ENCODE data around the gene ALK. TPM values are rescaled to one million over a fixed set of nuclear protein-coding genes. Genes with fewer than 3 reads are reported as not detected.

Gene ALK
- total RNA-seq, 2 experiments from 2014 or later, result not detected

DNA sequence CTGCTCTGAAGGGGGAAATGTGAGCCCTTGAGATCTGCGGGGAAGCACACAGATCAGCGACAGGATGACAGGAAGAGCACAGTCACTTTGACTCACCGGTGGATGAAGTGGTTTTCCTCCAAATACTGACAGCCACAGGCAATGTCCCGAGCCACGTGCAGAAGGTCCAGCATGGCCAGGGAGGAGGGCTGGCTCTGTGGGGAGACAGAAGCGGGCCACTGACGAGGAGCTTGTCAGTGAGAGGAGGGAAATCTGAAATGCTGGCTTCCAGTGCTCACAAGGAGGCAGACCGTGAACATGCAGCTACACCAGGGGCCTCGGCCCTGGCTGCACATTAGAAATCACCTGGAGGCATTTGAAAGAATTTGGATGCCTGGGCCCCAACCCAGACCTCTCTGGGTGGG lies 707.5 kb downstream of the ALK start:
- no peak overlapping the region for H3K27ac Mint-ChIP-seq
- no peak for DNase-seq
- ATAC-seq, result no peak
- no peaks in the 10 kb centered on the region for H3K4me1 Mint-ChIP-seq (ENCODE audit: low read depth)
- intact Hi-C loops (cut with micrococcal nuclease), result no loop called here
- CTCF ChIA-PET, result no interaction called here
- H3K36me3 Mint-ChIP-seq (ENCODE audit: low read depth), result no peaks in the 10 kb centered on the region
- H3K9me3 Mint-ChIP-seq, result no peaks in the 10 kb centered on the region
- POLR2A ChIA-PET, result no interaction called here
- TF ChIP-seq, protein P1, sequence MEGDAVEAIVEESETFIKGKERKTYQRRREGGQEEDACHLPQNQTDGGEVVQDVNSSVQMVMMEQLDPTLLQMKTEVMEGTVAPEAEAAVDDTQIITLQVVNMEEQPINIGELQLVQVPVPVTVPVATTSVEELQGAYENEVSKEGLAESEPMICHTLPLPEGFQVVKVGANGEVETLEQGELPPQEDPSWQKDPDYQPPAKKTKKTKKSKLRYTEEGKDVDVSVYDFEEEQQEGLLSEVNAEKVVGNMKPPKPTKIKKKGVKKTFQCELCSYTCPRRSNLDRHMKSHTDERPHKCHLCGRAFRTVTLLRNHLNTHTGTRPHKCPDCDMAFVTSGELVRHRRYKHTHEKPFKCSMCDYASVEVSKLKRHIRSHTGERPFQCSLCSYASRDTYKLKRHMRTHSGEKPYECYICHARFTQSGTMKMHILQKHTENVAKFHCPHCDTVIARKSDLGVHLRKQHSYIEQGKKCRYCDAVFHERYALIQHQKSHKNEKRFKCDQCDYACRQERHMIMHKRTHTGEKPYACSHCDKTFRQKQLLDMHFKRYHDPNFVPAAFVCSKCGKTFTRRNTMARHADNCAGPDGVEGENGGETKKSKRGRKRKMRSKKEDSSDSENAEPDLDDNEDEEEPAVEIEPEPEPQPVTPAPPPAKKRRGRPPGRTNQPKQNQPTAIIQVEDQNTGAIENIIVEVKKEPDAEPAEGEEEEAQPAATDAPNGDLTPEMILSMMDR (IDR thresholded peaks at IDR 0.05), result no peak
- H3K27me3 Mint-ChIP-seq, result no peaks in the 10 kb centered on the region
- H3K4me3 Mint-ChIP-seq, result no peak overlapping the region

DNA sequence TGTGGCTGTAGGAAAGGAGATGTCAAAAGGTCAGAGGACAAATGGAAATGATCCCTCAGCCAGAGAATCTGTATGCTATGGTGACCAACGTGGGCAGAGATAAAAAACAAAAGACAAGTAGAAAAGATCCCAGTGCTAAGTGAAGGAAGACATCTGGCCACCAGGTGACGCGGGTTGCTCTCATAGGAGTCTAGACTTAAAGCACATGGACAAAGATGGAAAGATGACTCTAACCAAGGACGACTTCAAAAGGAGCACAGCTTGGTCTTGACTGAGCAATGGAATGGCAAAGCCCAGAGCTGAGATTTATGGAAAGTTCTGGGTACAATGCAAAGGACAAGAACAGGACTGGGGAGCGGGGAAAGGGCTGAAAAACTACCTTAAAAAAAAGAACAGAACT lies 709.4 kb downstream of the ALK start:
- Mint-ChIP-seq H3K9me3 (no peaks in the 10 kb centered on the region), H3K4me1 (ENCODE audit: low read depth) (no peaks in the 10 kb centered on the region), H3K27ac (no peak overlapping the region), H3K36me3 (ENCODE audit: low read depth) (no peaks in the 10 kb centered on the region), H3K27me3 (no peaks in the 10 kb centered on the region), H3K4me3 (no peak overlapping the region)
- TF ChIP-seq, protein P1 (IDR thresholded peaks at IDR 0.05), result no peak
- ChIA-PET POLR2A (no interaction called here), CTCF (interaction anchor here (0.6 to 1.2 kb wide), 2 partner anchors 27 to 164 kb away, joined by 3 read pairs; no protein-coding TSS in a partner anchor)
- intact Hi-C loops (cut with micrococcal nuclease), result no loop called here
- DNase-seq, result no peak
- ATAC-seq, result no peak

DNA sequence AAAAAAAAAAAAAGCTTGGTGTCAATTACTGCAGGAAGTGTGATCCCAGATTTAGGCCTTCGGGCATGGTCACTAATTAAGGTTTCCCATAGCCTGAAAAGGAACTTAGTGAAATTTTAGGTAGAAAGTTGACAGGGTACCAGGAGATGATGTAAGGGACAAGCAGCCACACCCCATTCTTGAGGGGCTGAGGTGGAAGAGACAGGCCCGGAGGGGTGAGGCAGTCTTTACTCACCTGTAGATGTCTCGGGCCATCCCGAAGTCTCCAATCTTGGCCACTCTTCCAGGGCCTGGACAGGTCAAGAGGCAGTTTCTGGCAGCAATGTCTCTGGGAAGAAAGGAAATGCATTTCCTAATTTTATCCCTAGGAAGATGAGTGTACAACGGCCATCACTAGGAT lies 711.8 kb downstream of the ALK start:
- Mint-ChIP-seq H3K4me1 (ENCODE audit: low read depth) (no peaks in the 10 kb centered on the region), H3K4me3 (no peak overlapping the region), H3K27ac (no peak overlapping the region), H3K9me3 (no peaks in the 10 kb centered on the region), H3K27me3 (no peaks in the 10 kb centered on the region), H3K36me3 (ENCODE audit: low read depth) (no peaks in the 10 kb centered on the region)
- intact Hi-C loops (cut with micrococcal nuclease), result no loop called here
- ChIA-PET POLR2A (interaction anchor here (1.0 kb wide), 1 partner anchor 217 kb away, joined by 3 read pairs; no protein-coding TSS in a partner anchor), CTCF (interaction anchor here (1.2 kb wide), 1 partner anchor 14 kb away, joined by 3 read pairs; no protein-coding TSS in a partner anchor)
- DNase-seq, result no peak
- TF ChIP-seq, protein P1 (IDR thresholded peaks at IDR 0.05), result no peak
- ATAC-seq, result no peak

DNA sequence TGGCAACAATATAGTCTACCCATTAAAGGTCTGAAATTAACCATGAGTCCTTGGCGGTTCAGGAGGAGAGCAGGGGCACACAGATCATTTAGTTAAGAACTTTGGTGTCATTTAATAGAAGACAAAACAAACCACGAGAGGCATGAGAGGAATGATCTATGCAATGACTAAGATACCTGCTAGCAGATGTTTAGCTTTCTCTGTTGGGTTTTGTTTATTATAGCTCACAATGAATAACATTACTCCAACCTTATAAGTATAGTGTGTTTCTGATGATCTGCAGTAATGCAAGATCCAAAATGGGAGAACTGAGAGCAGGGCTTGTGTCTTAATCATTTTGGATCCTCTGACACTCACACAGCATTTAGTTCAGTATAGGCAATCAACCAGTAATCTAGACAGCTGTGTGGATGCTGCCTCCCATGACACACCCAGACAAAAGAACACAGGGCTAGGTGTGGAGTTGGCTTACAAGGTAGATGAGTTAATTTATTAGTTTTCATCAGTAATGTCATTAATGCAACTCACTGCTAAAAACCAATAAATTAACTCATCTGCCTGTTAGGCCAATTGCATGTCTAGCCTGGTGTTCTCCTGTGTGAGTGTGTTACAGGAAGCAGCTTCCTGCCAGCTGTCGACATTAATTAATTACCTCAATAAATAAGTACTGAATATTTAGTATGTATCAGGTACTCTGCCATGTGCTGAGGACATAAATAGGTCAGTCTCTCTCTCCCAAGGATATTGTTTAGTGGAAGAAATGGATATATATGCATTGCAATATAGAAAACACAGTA lies 713.8 kb downstream of the ALK start:
- CTCF ChIA-PET, result no interaction called here
- intact Hi-C loops (cut with micrococcal nuclease), result no loop called here
- TF ChIP-seq, protein P1 (IDR thresholded peaks at IDR 0.05), result no peak
- no peaks in the 10 kb centered on the region for H3K4me1 Mint-ChIP-seq (ENCODE audit: low read depth)
- POLR2A ChIA-PET, result no interaction called here
- H3K27ac Mint-ChIP-seq, result no peak overlapping the region
- no peaks in the 10 kb centered on the region for H3K9me3 Mint-ChIP-seq
- H3K27me3 Mint-ChIP-seq, result no peaks in the 10 kb centered on the region
- ATAC-seq (no peak), DNase-seq (no peak)
- H3K36me3 Mint-ChIP-seq (ENCODE audit: low read depth), result no peaks in the 10 kb centered on the region
- H3K4me3 Mint-ChIP-seq, result no peak overlapping the region

DNA sequence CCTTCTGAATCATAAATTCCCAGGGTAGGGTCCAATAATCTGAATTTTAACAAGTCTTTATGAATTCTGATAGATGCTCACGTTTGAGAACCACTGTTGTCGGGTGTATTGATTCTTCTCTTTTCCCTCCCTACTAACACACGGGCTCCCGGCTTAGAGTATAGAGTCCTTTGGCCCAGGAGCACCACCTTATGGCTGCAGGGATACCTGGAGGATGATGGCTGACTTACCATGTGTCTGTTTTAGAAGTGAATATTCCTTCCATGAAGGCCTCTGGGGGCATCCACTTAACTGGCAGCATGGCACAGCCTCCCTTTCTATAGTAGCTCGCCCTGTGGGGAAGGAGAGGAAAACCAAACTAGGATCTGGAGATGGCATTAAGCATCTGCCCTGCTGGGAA lies 714.4 kb downstream of the ALK start:
- no peaks in the 10 kb centered on the region for H3K27me3 Mint-ChIP-seq
- DNase-seq (no peak), ATAC-seq (no peak)
- POLR2A ChIA-PET, result no interaction called here
- H3K4me1 Mint-ChIP-seq (ENCODE audit: low read depth), result no peaks in the 10 kb centered on the region
- H3K36me3 Mint-ChIP-seq (ENCODE audit: low read depth), result no peaks in the 10 kb centered on the region
- no peak overlapping the region for H3K4me3 Mint-ChIP-seq
- no peak overlapping the region for H3K27ac Mint-ChIP-seq
- H3K9me3 Mint-ChIP-seq, result no peaks in the 10 kb centered on the region
- CTCF ChIA-PET, result no interaction called here
- TF ChIP-seq, protein P1 (IDR thresholded peaks at IDR 0.05), result no peak
- intact Hi-C loops (cut with micrococcal nuclease), result no loop called here
